Esophagus squamous epithelium (tissue), 4 donors: ENCODE data around the gene MRPL20.
"Not testable (repeated sequence)": the region's sequence is repeated elsewhere in the genome, so short reads cannot be mapped to it uniquely, and the experiment has no call there.

Experiments used
- CTCF ChIP-seq, 6 experiments: fragments of 450-650 bp in 4 of 6; fragments of 200-600 bp in 2 of 6; sonication (generic) in 2 of 6; IDR thresholded peaks; one replicate each; pipeline ENCODE4 v1.5.1; 2016 to 2019; ENCODE audit warnings: antibody characterized with exemption in 6 of 6, mild to moderate bottlenecking in 4 of 6, moderate library complexity in 4 of 6
- POLR2A ChIP-seq, 4 donors: fragments of 450-650 bp; IDR thresholded peaks; one replicate each; pipeline ENCODE4 v1.6.1; 2017; ENCODE audit warnings: antibody characterized with exemption in 4 of 4, mild to moderate bottlenecking in 4 of 4, moderate library complexity in 3 of 4

- TF ChIP-seq POLR2A, CTCF (IDR thresholded peaks at IDR 0.05): not testable (repeated sequence)
Measured at GRCh38 chr1:1456683-1457255, 49.7 kb upstream of the MRPL20 start.
